ENCODE data around the gene ABHD8. TPM values are rescaled to one million over a fixed set of nuclear protein-coding genes. Genes with fewer than 3 reads are reported as not detected.

The ABHD8 gene
- 4.9 TPM for total RNA-seq

DNA sequence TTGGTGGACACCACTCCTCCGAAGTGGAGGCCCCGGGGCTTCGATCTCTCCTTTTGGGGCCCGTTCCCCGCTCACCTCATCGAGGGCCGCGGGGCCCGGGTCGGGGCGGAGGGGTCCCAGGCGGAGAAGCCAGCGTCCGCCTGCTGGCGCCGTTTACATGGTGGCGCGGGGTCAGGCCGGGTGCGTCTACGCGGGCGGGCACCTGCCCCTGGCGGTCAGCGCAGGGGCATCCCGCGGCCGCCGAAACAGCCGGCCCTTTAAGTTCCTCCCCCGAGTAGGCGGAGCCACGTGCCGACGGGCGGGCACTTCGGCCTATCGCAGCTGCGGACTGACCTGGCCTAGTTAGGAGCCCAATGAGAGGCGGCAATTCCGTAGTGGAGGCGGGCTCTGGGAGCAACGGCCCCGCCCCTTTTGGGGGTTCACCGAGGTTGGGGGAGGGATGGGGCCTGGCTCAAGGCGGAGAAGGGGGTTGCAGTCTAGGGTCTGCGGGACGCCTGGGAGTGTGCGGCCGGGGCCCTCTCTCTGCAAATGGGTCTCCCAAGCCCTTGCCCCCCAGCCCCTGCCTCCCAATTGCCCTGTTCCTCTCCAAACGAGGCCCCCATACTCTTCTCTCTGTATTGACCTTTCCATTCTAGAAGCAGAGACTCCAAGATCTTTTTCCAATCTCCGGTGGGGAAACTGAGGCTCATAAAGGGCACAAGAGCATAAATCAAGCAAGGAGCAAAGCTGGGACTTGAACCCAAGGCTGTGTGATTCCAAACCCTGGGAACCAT lies at the start of gene ABHD8:
Gene ABHD8 (minus strand): TSS at position 259 of the 773 bp plus-strand sequence. CDS start 1,809 bp downstream, outside the sequence.
- Histone ChIP-seq H3K9me3 (ENCODE audit: low read depth, low read length) (no peaks in the 10 kb centered on the region), H3K27me3 (ENCODE audit: insufficient read depth, low read length) (no peaks in the 10 kb centered on the region), H3K4me3 (ENCODE audit: low read length) (peak within 1 kb of the TSS; percentile 59), H3K4me1 (ENCODE audit: insufficient read depth, low read length) (peaks cover 44% of the 10 kb centered on the region)

GRCh38 chr19:17352608-17353280 lies 49.5 kb upstream of the ABHD8 start:
- no peaks in the 10 kb centered on the region for H3K4me1 ChIP-seq (ENCODE audit: insufficient read depth, low read length)
- H3K27me3 ChIP-seq (ENCODE audit: insufficient read depth, low read length), result peaks cover 9% of the 10 kb centered on the region
- H3K9me3 ChIP-seq (ENCODE audit: low read depth, low read length), result no peaks in the 10 kb centered on the region
- H3K4me3 ChIP-seq (ENCODE audit: low read length), result no peak overlapping the region

- H3K27me3 ChIP-seq (ENCODE audit: insufficient read depth, low read length), result peaks cover 10% of the 10 kb centered on the region
- H3K9me3 ChIP-seq (ENCODE audit: low read depth, low read length), result no peaks in the 10 kb centered on the region
- no peak overlapping the region for H3K4me3 ChIP-seq (ENCODE audit: low read length)
- no peaks in the 10 kb centered on the region for H3K4me1 ChIP-seq (ENCODE audit: insufficient read depth, low read length)
Observed at GRCh38 chr19:17351815-17352435, 48.7 kb upstream of the ABHD8 start.

DNA sequence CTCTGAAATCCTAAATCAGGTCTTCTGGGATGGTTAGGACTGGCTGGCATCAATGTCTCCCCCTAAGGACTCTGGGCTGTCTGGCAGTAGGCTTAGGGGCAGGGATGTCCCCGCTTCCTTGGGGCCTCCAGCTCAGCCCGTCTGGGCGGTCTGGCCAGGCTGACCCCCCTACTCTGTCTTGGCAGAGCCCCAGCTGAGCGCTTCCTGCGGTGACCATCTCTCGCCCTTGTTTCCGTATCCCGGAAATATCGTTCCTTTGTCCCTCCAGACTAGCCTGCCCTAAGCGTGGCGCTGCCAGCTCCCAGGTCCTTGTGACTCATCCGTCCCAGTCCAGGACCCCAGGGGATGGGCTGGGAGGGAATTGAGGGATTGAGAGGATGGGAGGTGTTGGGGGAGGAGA lies 45.5 kb upstream of the ABHD8 start:
- Histone ChIP-seq H3K9me3 (ENCODE audit: low read depth, low read length) (no peaks in the 10 kb centered on the region), H3K4me3 (ENCODE audit: low read length) (no peak overlapping the region), H3K27me3 (ENCODE audit: insufficient read depth, low read length) (peaks cover 11% of the 10 kb centered on the region), H3K4me1 (ENCODE audit: insufficient read depth, low read length) (no peaks in the 10 kb centered on the region)

DNA sequence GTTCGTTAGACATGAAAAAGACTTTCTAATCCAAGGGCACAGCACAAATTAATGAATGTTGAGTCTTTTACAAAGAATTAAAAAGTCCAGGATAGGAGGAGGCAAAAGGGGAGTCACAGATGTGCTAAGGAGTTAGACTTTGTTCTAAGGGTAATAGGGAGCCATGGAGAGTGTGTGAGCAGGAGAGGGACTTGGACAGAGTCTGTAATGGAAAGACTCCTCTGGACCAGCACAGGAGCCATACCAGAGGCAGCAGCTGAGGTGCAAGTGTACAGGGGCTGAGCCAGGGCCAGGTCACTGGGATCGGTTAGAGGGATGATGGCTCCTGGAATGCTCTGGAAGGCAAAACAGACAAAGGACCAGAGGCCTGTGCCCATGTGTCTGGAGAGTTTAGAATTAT lies 44.7 kb upstream of the ABHD8 start:
- no peak overlapping the region for H3K4me3 ChIP-seq (ENCODE audit: low read length)
- no peaks in the 10 kb centered on the region for H3K9me3 ChIP-seq (ENCODE audit: low read depth, low read length)
- peaks cover 11% of the 10 kb centered on the region for H3K27me3 ChIP-seq (ENCODE audit: insufficient read depth, low read length)
- H3K4me1 ChIP-seq (ENCODE audit: insufficient read depth, low read length), result no peaks in the 10 kb centered on the region

- Histone ChIP-seq H3K9me3 (ENCODE audit: low read depth, low read length) (no peaks in the 10 kb centered on the region), H3K27me3 (ENCODE audit: insufficient read depth, low read length) (peaks cover 11% of the 10 kb centered on the region), H3K4me1 (ENCODE audit: insufficient read depth, low read length) (no peaks in the 10 kb centered on the region), H3K4me3 (ENCODE audit: low read length) (no peak overlapping the region)
Observed at GRCh38 chr19:17347361-17347760, 44.1 kb upstream of the ABHD8 start.

GRCh38 chr19:17346109-17346671 lies 43.0 kb upstream of the ABHD8 start:
- no peaks in the 10 kb centered on the region for H3K4me1 ChIP-seq (ENCODE audit: insufficient read depth, low read length)
- H3K9me3 ChIP-seq (ENCODE audit: low read depth, low read length), result no peaks in the 10 kb centered on the region
- peaks cover 11% of the 10 kb centered on the region for H3K27me3 ChIP-seq (ENCODE audit: insufficient read depth, low read length)
- no peak overlapping the region for H3K4me3 ChIP-seq (ENCODE audit: low read length)

- Histone ChIP-seq H3K4me1 (ENCODE audit: insufficient read depth, low read length) (peaks cover 15% of the 10 kb centered on the region), H3K9me3 (ENCODE audit: low read depth, low read length) (no peaks in the 10 kb centered on the region), H3K27me3 (ENCODE audit: insufficient read depth, low read length) (peaks cover under 1% of the 10 kb centered on the region), H3K4me3 (ENCODE audit: low read length) (no peak overlapping the region)
Observed at GRCh38 chr19:17341845-17342244, 38.6 kb upstream of the ABHD8 start.

- Histone ChIP-seq H3K9me3 (ENCODE audit: low read depth, low read length) (no peaks in the 10 kb centered on the region), H3K4me1 (ENCODE audit: insufficient read depth, low read length) (peaks cover 19% of the 10 kb centered on the region), H3K4me3 (ENCODE audit: low read length) (no peak overlapping the region), H3K27me3 (ENCODE audit: insufficient read depth, low read length) (no peaks in the 10 kb centered on the region)
Observed at GRCh38 chr19:17341386-17341785, 38.2 kb upstream of the ABHD8 start.

DNA sequence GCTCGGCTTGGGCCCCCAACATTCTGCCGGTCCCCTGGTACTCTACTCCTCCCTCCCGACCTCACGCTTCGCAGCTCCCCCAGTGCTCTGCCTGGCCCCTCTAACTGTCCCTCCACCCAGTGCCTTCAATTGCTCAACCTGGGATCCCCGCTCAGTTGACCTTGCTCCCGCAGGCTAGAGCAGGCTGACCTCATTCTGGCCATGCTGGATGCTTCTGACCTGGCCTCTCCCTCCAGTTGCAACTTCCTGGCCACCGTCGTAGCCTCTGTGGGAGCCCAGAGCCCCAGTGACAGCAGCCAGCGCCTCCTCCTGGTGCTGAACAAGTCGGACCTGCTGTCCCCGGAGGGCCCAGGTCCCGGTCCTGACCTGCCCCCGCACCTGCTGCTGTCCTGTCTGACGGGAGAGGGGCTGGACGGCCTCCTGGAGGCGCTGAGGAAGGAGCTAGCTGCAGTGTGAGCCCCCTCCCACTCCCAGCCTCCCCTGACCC lies 37.7 kb upstream of the ABHD8 start:
- no peaks in the 10 kb centered on the region for H3K27me3 ChIP-seq (ENCODE audit: insufficient read depth, low read length)
- H3K4me3 ChIP-seq (ENCODE audit: low read length), result no peak overlapping the region
- H3K4me1 ChIP-seq (ENCODE audit: insufficient read depth, low read length), result peaks cover 24% of the 10 kb centered on the region
- H3K9me3 ChIP-seq (ENCODE audit: low read depth, low read length), result no peaks in the 10 kb centered on the region

DNA sequence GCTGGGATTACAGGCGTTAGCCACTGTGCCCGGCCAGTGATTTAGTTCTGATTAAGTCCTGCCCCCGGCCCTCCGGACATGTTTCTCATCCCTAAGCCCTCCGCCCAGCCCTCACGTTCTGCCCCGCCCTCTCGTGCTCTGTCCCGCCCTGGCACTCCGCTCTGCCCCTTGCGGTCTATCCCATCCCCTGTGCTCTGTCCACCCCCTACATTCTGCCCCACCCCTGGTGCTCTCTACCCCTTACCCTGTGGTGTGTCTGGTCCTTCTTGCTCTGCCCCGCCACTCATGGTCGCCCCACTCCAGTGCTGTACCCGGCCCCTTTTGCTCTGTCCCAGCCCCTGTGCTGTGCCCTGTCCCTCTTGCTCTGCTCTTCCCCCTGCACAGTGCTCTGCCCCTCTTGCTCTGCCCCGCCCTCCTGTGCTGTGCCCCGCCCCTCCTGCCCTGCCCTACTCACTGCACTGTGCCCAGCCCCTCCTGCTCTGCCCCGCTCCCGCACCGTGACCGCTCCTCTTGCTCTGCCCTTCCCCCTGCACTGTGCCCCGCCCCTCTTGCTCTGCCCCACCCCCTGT lies 37.2 kb upstream of the ABHD8 start:
- no peaks in the 10 kb centered on the region for H3K9me3 ChIP-seq (ENCODE audit: low read depth, low read length)
- H3K4me3 ChIP-seq (ENCODE audit: low read length), result no peak overlapping the region
- peaks cover 29% of the 10 kb centered on the region for H3K4me1 ChIP-seq (ENCODE audit: insufficient read depth, low read length)
- no peaks in the 10 kb centered on the region for H3K27me3 ChIP-seq (ENCODE audit: insufficient read depth, low read length)

- Histone ChIP-seq H3K9me3 (ENCODE audit: low read depth, low read length) (no peaks in the 10 kb centered on the region), H3K4me1 (ENCODE audit: insufficient read depth, low read length) (peaks cover 39% of the 10 kb centered on the region), H3K27me3 (ENCODE audit: insufficient read depth, low read length) (no peaks in the 10 kb centered on the region), H3K4me3 (ENCODE audit: low read length) (no peak overlapping the region)
Observed at GRCh38 chr19:17339088-17339741, 36.0 kb upstream of the ABHD8 start.

GRCh38 chr19:17338433-17339078 lies 35.3 kb upstream of the ABHD8 start:
- Histone ChIP-seq H3K4me3 (ENCODE audit: low read length) (no peak overlapping the region), H3K27me3 (ENCODE audit: insufficient read depth, low read length) (no peaks in the 10 kb centered on the region), H3K9me3 (ENCODE audit: low read depth, low read length) (no peaks in the 10 kb centered on the region), H3K4me1 (ENCODE audit: insufficient read depth, low read length) (peaks cover 45% of the 10 kb centered on the region)
